Dermis lymphatic vessel endothelial cell (primary cell): ENCODE measurements around the gene PCDH11Y. TPM values are rescaled to one million over a fixed set of nuclear protein-coding genes. Genes with fewer than 3 reads are reported as not detected.

Experiments used
- total RNA-seq: library from RNA; depleted of rRNA; stranded (reverse); fragments of >200 nt; gene quantifications from 2 replicates; pipeline ENCODE4 v1.2.1, GENCODE V29; 2014

PCDH11Y gene
- not detected in 2 replicates for total RNA-seq

GRCh38 chrY:5000057-5000456, at the start of gene PCDH11Y:
Gene PCDH11Y (plus strand): TSS chrY:5000296. CDS start chrY:5057100, 56,804 bp downstream.

